ENCODE results near the gene TNP2. TPM values are rescaled to one million over a fixed set of nuclear protein-coding genes. Genes with fewer than 3 reads are reported as not detected.

TNP2 gene
- total RNA-seq, 1 donor from 2014 or later = not detected

- no peak overlapping the region for H3K27ac Mint-ChIP-seq
- no peaks in the 10 kb centered on the region for H3K27me3 Mint-ChIP-seq
- no peaks in the 10 kb centered on the region for H3K9me3 Mint-ChIP-seq
- no peak overlapping the region for H3K4me3 Mint-ChIP-seq
- no peak for TF ChIP-seq CTCF (conservative IDR thresholded peaks at IDR 0.05)
- peaks cover 22% of the 10 kb centered on the region for H3K4me1 Mint-ChIP-seq (ENCODE audit: unreplicated experiment)
- DNase-seq (ENCODE audit: extremely low spot score, unreplicated experiment) = no peak
- no peaks in the 10 kb centered on the region for H3K36me3 Mint-ChIP-seq
Measured at GRCh38 chr16:11298143-11298900, 29.2 kb upstream of the TNP2 start.

GRCh38 chr16:11297492-11298142, 28.5 kb upstream of the TNP2 start:
- Mint-ChIP-seq H3K4me3 (peak overlapping the region; percentile 34), H3K4me1 (ENCODE audit: unreplicated experiment) (peaks cover 22% of the 10 kb centered on the region), H3K36me3 (no peaks in the 10 kb centered on the region), H3K9me3 (no peaks in the 10 kb centered on the region), H3K27ac (no peak overlapping the region), H3K27me3 (no peaks in the 10 kb centered on the region)
- TF ChIP-seq CTCF (conservative IDR thresholded peaks at IDR 0.05) = no peak
- DNase-seq (ENCODE audit: extremely low spot score, unreplicated experiment) = no peak

GRCh38 chr16:11296706-11297491, 27.8 kb upstream of the TNP2 start:
- peaks cover 22% of the 10 kb centered on the region for H3K4me1 Mint-ChIP-seq (ENCODE audit: unreplicated experiment)
- no peak for TF ChIP-seq CTCF (conservative IDR thresholded peaks at IDR 0.05)
- H3K9me3 Mint-ChIP-seq = no peaks in the 10 kb centered on the region
- no peaks in the 10 kb centered on the region for H3K36me3 Mint-ChIP-seq
- H3K27me3 Mint-ChIP-seq = no peaks in the 10 kb centered on the region
- DNase-seq (ENCODE audit: extremely low spot score, unreplicated experiment) = no peak
- H3K4me3 Mint-ChIP-seq = peak overlapping the region; percentile 34
- H3K27ac Mint-ChIP-seq = peak overlapping the region; percentile 58

- H3K4me3 Mint-ChIP-seq = no peak overlapping the region
- H3K9me3 Mint-ChIP-seq = no peaks in the 10 kb centered on the region
- H3K36me3 Mint-ChIP-seq = no peaks in the 10 kb centered on the region
- H3K27ac Mint-ChIP-seq = peak overlapping the region; percentile 58
- H3K27me3 Mint-ChIP-seq = no peaks in the 10 kb centered on the region
- DNase-seq (ENCODE audit: extremely low spot score, unreplicated experiment) = no peak
- H3K4me1 Mint-ChIP-seq (ENCODE audit: unreplicated experiment) = peaks cover 26% of the 10 kb centered on the region
- TF ChIP-seq CTCF (conservative IDR thresholded peaks at IDR 0.05) = no peak
Measured at GRCh38 chr16:11296351-11296705, 27.2 kb upstream of the TNP2 start.

- Mint-ChIP-seq H3K4me3 (no peak overlapping the region), H3K27ac (no peak overlapping the region), H3K9me3 (no peaks in the 10 kb centered on the region), H3K4me1 (ENCODE audit: unreplicated experiment) (peaks cover 32% of the 10 kb centered on the region), H3K36me3 (no peaks in the 10 kb centered on the region), H3K27me3 (no peaks in the 10 kb centered on the region)
- no peak for TF ChIP-seq CTCF (conservative IDR thresholded peaks at IDR 0.05)
- DNase-seq (ENCODE audit: extremely low spot score, unreplicated experiment) = no peak
Measured at GRCh38 chr16:11295672-11296071, 26.5 kb upstream of the TNP2 start.
